HG03520 (cell line): Measurements from ENCODE around the gene EPB41.
"Not testable (repeated sequence)": the region's sequence is repeated elsewhere in the genome, so short reads cannot be mapped to it uniquely, and the experiment has no call there.

ENCODE experiments used
- ATAC-seq: cut with Tn5 transposase; IDR thresholded peaks from one replicate; pipeline ENCODE4 v1.9.1; 2021; ENCODE audit warnings: mild to moderate bottlenecking, moderate library complexity; ENCODE audit not compliant: unreplicated experiment

Gene EPB41

GRCh38 chr1:28926629-28927265, 12.4 kb downstream of the EPB41 start:
- peak; percentile 85 for ATAC-seq

GRCh38 chr1:28927266-28927647, 12.9 kb downstream of the EPB41 start:
- no peak for ATAC-seq

GRCh38 chr1:28927648-28928313, 13.4 kb downstream of the EPB41 start:
- ATAC-seq: no peak

- no peak for ATAC-seq
Observed at GRCh38 chr1:28928314-28928941, 14.1 kb downstream of the EPB41 start.

- no peak for ATAC-seq
Observed at GRCh38 chr1:28933277-28933676, 18.9 kb downstream of the EPB41 start.

- no peak for ATAC-seq
Observed at GRCh38 chr1:28933918-28934317, 19.5 kb downstream of the EPB41 start.

- no peak for ATAC-seq
Observed at GRCh38 chr1:28934676-28935075, 20.3 kb downstream of the EPB41 start.

GRCh38 chr1:28935293-28935692, 20.9 kb downstream of the EPB41 start:
- ATAC-seq: no peak

- no peak for ATAC-seq
Observed at GRCh38 chr1:28936094-28936493, 21.7 kb downstream of the EPB41 start.

GRCh38 chr1:28936528-28936927, 22.2 kb downstream of the EPB41 start:
- no peak for ATAC-seq

- not testable (repeated sequence) for ATAC-seq
Observed at GRCh38 chr1:28943581-28943980, 29.2 kb downstream of the EPB41 start.

- no peak for ATAC-seq
Observed at GRCh38 chr1:28950006-28950405, 35.6 kb downstream of the EPB41 start.

- no peak for ATAC-seq
Observed at GRCh38 chr1:28950449-28950848, 36.1 kb downstream of the EPB41 start.

- ATAC-seq: no peak
Observed at GRCh38 chr1:28954126-28954726, 39.9 kb downstream of the EPB41 start.

- ATAC-seq: no peak
Observed at GRCh38 chr1:28956038-28956464, 41.7 kb downstream of the EPB41 start.

- ATAC-seq: not testable (repeated sequence)
Observed at GRCh38 chr1:28962114-28962831, 47.9 kb downstream of the EPB41 start.

GRCh38 chr1:28965271-28965870, 51.0 kb downstream of the EPB41 start:
- no peak for ATAC-seq

GRCh38 chr1:28966617-28967016, 52.2 kb downstream of the EPB41 start:
- no peak for ATAC-seq

- ATAC-seq: no peak
Observed at GRCh38 chr1:28971980-28972771, 57.8 kb downstream of the EPB41 start.
